ENCODE data around the gene SUGCT. TPM values are rescaled to one million over a fixed set of nuclear protein-coding genes. Genes with fewer than 3 reads are reported as not detected.

Gene SUGCT
- total RNA-seq, 2 experiments from 2014 or later = not detected

GRCh38 chr7:40219917-40220316, 85.1 kb downstream of the SUGCT start:
- ChIA-PET POLR2A (no interaction called here), CTCF (ENCODE audit: unreplicated experiment) (no interaction called here)
- no peaks in the 10 kb centered on the region for H4K20me1 ChIP-seq (ENCODE audit: insufficient read depth, low read length)
- DNase-seq (ENCODE audit: low spot score) = no peak
- H3K36me3 ChIP-seq (ENCODE audit: insufficient read depth, low read length) = no peaks in the 10 kb centered on the region
- intact Hi-C loops (cut with micrococcal nuclease; ENCODE audit: unreplicated experiment) = no loop called here
- H3K9me3 ChIP-seq (ENCODE audit: low read length) = no peaks in the 10 kb centered on the region
- no peak for TF ChIP-seq EZH2phosphoT487 (IDR thresholded peaks at IDR 0.05; ENCODE audit: borderline replicate concordance, low read depth, low read length)
- TF ChIP-seq CTCF (conservative IDR thresholded peaks at IDR 0.05; ENCODE audit: low read length) = no peak
- BruUV-seq (replicated peaks) = no TSS peak
- H3K4me2 ChIP-seq (ENCODE audit: low read length) = no peak overlapping the region
- H2AFZ ChIP-seq (ENCODE audit: low read length) = no peak overlapping the region
- H3K4me1 ChIP-seq (ENCODE audit: insufficient read depth, low read length, poor library complexity, severe bottlenecking) = no peaks in the 10 kb centered on the region
- H3K79me2 ChIP-seq (ENCODE audit: insufficient read depth, low read depth, low read length) = no peaks in the 10 kb centered on the region
- no peaks in the 10 kb centered on the region for H3K9me2 ChIP-seq (ENCODE audit: insufficient read depth, low read length)
- H3K4me3 ChIP-seq (ENCODE audit: low read depth, low read length, poor library complexity, severe bottlenecking) = no peak overlapping the region
- no peak overlapping the region for H3K27ac ChIP-seq (ENCODE audit: low read depth, low read length, poor library complexity, severe bottlenecking)

GRCh38 chr7:40220421-40220911, 85.7 kb downstream of the SUGCT start:
- H3K4me2 ChIP-seq (ENCODE audit: low read length) = no peak overlapping the region
- POLR2A ChIA-PET = no interaction called here
- intact Hi-C loops (cut with micrococcal nuclease; ENCODE audit: unreplicated experiment) = no loop called here
- H3K27ac ChIP-seq (ENCODE audit: low read depth, low read length, poor library complexity, severe bottlenecking) = no peak overlapping the region
- no peak overlapping the region for H3K4me3 ChIP-seq (ENCODE audit: low read depth, low read length, poor library complexity, severe bottlenecking)
- no peak overlapping the region for H2AFZ ChIP-seq (ENCODE audit: low read length)
- BruUV-seq (replicated peaks) = no TSS peak
- no peaks in the 10 kb centered on the region for H3K79me2 ChIP-seq (ENCODE audit: insufficient read depth, low read depth, low read length)
- no peaks in the 10 kb centered on the region for H3K4me1 ChIP-seq (ENCODE audit: insufficient read depth, low read length, poor library complexity, severe bottlenecking)
- DNase-seq (ENCODE audit: low spot score) = no peak
- H3K9me2 ChIP-seq (ENCODE audit: insufficient read depth, low read length) = no peaks in the 10 kb centered on the region
- H4K20me1 ChIP-seq (ENCODE audit: insufficient read depth, low read length) = no peaks in the 10 kb centered on the region
- CTCF ChIA-PET (ENCODE audit: unreplicated experiment) = no interaction called here
- no peaks in the 10 kb centered on the region for H3K9me3 ChIP-seq (ENCODE audit: low read length)
- TF ChIP-seq CTCF (conservative IDR thresholded peaks at IDR 0.05; ENCODE audit: low read length) (no peak), EZH2phosphoT487 (IDR thresholded peaks at IDR 0.05; ENCODE audit: borderline replicate concordance, low read depth, low read length) (no peak)
- H3K36me3 ChIP-seq (ENCODE audit: insufficient read depth, low read length) = no peaks in the 10 kb centered on the region

GRCh38 chr7:40221836-40222235, 87.0 kb downstream of the SUGCT start:
- H3K27ac ChIP-seq (ENCODE audit: low read depth, low read length, poor library complexity, severe bottlenecking) = no peak overlapping the region
- intact Hi-C loops (cut with micrococcal nuclease; ENCODE audit: unreplicated experiment) = no loop called here
- CTCF ChIA-PET (ENCODE audit: unreplicated experiment) = no interaction called here

More at GRCh38 chr7:40221836-40222235, 87.0 kb downstream of the SUGCT start:
- Histone ChIP-seq H3K4me2 (ENCODE audit: low read length) (no peak overlapping the region), H2AFZ (ENCODE audit: low read length) (no peak overlapping the region), H3K9me3 (ENCODE audit: low read length) (no peaks in the 10 kb centered on the region), H3K9me2 (ENCODE audit: insufficient read depth, low read length) (no peaks in the 10 kb centered on the region), H3K79me2 (ENCODE audit: insufficient read depth, low read depth, low read length) (no peaks in the 10 kb centered on the region), H4K20me1 (ENCODE audit: insufficient read depth, low read length) (no peaks in the 10 kb centered on the region), H3K4me3 (ENCODE audit: low read depth, low read length, poor library complexity, severe bottlenecking) (no peak overlapping the region), H3K36me3 (ENCODE audit: insufficient read depth, low read length) (no peaks in the 10 kb centered on the region), H3K4me1 (ENCODE audit: insufficient read depth, low read length, poor library complexity, severe bottlenecking) (no peaks in the 10 kb centered on the region)
- POLR2A ChIA-PET = interaction anchor here (0.7 kb wide), 1 partner anchor 107 kb away, joined by 5 read pairs; no protein-coding TSS in a partner anchor
- no peak for DNase-seq (ENCODE audit: low spot score)
- no peak for TF ChIP-seq EZH2phosphoT487 (IDR thresholded peaks at IDR 0.05; ENCODE audit: borderline replicate concordance, low read depth, low read length)
- no peak for TF ChIP-seq CTCF (conservative IDR thresholded peaks at IDR 0.05; ENCODE audit: low read length)
- no TSS peak for BruUV-seq (replicated peaks)

Measured in OCI-LY7 (cell line).